ENCODE results near the gene PYGO1. TPM values are rescaled to one million over a fixed set of nuclear protein-coding genes. Genes with fewer than 3 reads are reported as not detected.

The PYGO1 gene
- total and polyA plus RNA-seq, 2 of the 8 experiments (the other 6 are each of a cell fraction or from before 2014, with no cell fraction given) = 0.50 to 1.1 TPM

GRCh38 chr15:55619783-55620182, 31.6 kb upstream of the PYGO1 start:
- CTCF ChIA-PET (ENCODE audit: partially characterized antibody) = interaction anchor here (0.9 to 1.6 kb wide), 4 partner anchors 17 to 180 kb away, joined by 3 to 6 read pairs (median 4); no protein-coding TSS in a partner anchor
- WGBS, 2 experiments (ENCODE audit: extremely low coverage in 1 of 2, insufficient coverage in 1 of 2, insufficient read length in 1 of 2, insufficient replicate concordance in 2 of 2, low coverage in 1 of 2, low lambda C conversion rate in 2 of 2, missing lambda C conversion rate in 1 of 2) = 80% methylated on average over 6 of the region's 6 CpGs; no CpG with 5 or more reads in 1 of the 2 experiments
- H3K79me1 ChIP-seq (ENCODE audit: low read depth, low read length) = no peaks in the 10 kb centered on the region
- TF ChIP-seq ZNF274 (IDR thresholded peaks at IDR 0.05; ENCODE audit: borderline replicate concordance, extremely low read depth, low read length) = no peak
- no peak for TF ChIP-seq CREB1 (IDR thresholded peaks at IDR 0.05)
- no peak for TF ChIP-seq KDM1A (IDR thresholded peaks at IDR 0.05; ENCODE audit: borderline replicate concordance, low read length)
- TF ChIP-seq TBP (IDR thresholded peaks at IDR 0.05; ENCODE audit: low read depth, low read length) = no peak
- no peak for TF ChIP-seq SP2 (IDR thresholded peaks at IDR 0.05; ENCODE audit: low read length)
- no peak for TF ChIP-seq PHF8 (conservative IDR thresholded peaks at IDR 0.05; ENCODE audit: low read depth, low read length)
- no peak for TF ChIP-seq USF2 (IDR thresholded peaks at IDR 0.05; ENCODE audit: low read length)
- TF ChIP-seq MAX (IDR thresholded peaks at IDR 0.05) = no peak
- TF ChIP-seq RNF2 (IDR thresholded peaks at IDR 0.05; ENCODE audit: borderline replicate concordance, low read depth, low read length, missing control alignments, poor library complexity, severe bottlenecking) = no peak
- no peak for TF ChIP-seq JUN (IDR thresholded peaks at IDR 0.05; ENCODE audit: low read depth, low read length)
- no peak for TF ChIP-seq TAF1 (IDR thresholded peaks at IDR 0.05; ENCODE audit: low read depth, low read length)
- TF ChIP-seq POLR2A (IDR thresholded peaks at IDR 0.05; ENCODE audit: control extremely low read depth in 1 of 2, low read depth in 2 of 2, low read length in 2 of 2) = no peak

More at GRCh38 chr15:55619783-55620182, 31.6 kb upstream of the PYGO1 start:
- Histone ChIP-seq H3K9ac (replicated peaks in 1 of 4; ENCODE audit: extremely low read depth in 1 of 4, low read depth in 3 of 4, low read length in 3 of 4) (no peak overlapping the region), H2BK20ac (ENCODE audit: low read length) (no peak overlapping the region), H2AK5ac (ENCODE audit: low read depth, low read length) (no peak overlapping the region), H3K18ac (ENCODE audit: extremely low read depth, low read length) (no peak overlapping the region), H2BK120ac (replicated peaks; ENCODE audit: low read depth, low read length) (no peak overlapping the region), H4K5ac (ENCODE audit: insufficient read length, low read depth, low read length) (no peak overlapping the region), H2BK12ac (ENCODE audit: low read depth, low read length) (no peak overlapping the region), H2BK15ac (ENCODE audit: low read length) (no peak overlapping the region), H3K23ac (ENCODE audit: insufficient read length) (no peak overlapping the region), H4K8ac (ENCODE audit: extremely low read depth, insufficient read depth, low read length) (no peak overlapping the region), H3K36me3 (ENCODE audit: control insufficient read depth in 2 of 4, insufficient read depth in 4 of 4, low read length in 3 of 4) (no peaks in the 10 kb centered on the region), H2BK5ac (ENCODE audit: low read depth, low read length) (no peak overlapping the region), H3K27me3 (replicated peaks in 1 of 4; ENCODE audit: control insufficient read depth in 3 of 4, extremely low read depth in 1 of 4, insufficient read depth in 3 of 4, low read length in 3 of 4) (no peaks in the 10 kb centered on the region), H3K27ac (ENCODE audit: low read depth, low read length) (no peak overlapping the region), H3K4me1 (replicated peaks in 1 of 4; ENCODE audit: control insufficient read depth in 3 of 4, insufficient read depth in 4 of 4, low read length in 3 of 4) (peaks cover 0 to 4% (median under 1%) of the 10 kb centered on the region in 4 experiments; a peak in 3 of 7 replicates), H4K91ac (replicated peaks; ENCODE audit: insufficient read length, low read length) (no peak overlapping the region), H3K4me2 (ENCODE audit: insufficient read depth in 1 of 2, low read depth in 2 of 2, low read length in 2 of 2) (no peak overlapping the region), H2AFZ (ENCODE audit: low read length) (no peak overlapping the region), H3K14ac (ENCODE audit: insufficient read length) (no peak overlapping the region), H3K4ac (replicated peaks; ENCODE audit: insufficient read length, low read depth, low read length) (no peak overlapping the region), H3K79me2 (ENCODE audit: control insufficient read depth in 1 of 2, insufficient read depth in 2 of 2, low read length in 2 of 2) (no peaks in the 10 kb centered on the region), H3K4me3 (ENCODE audit: extremely low read depth in 1 of 4, insufficient read depth in 2 of 4, low read depth in 3 of 4, low read length in 4 of 4) (no peak overlapping the region), H3K9me3 (ENCODE audit: insufficient read depth in 2 of 2, low read depth in 1 of 2, low read length in 1 of 2) (no peaks in the 10 kb centered on the region), H3K23me2 (ENCODE audit: low read depth, low read length) (no peaks in the 10 kb centered on the region), H3K56ac (replicated peaks; ENCODE audit: insufficient read length, low read depth, low read length) (no peak overlapping the region), H4K20me1 (replicated peaks in 1 of 2; ENCODE audit: control insufficient read depth in 1 of 2, insufficient read depth in 2 of 2, low read length in 2 of 2) (no peaks in the 10 kb centered on the region)
- DNase-seq (ENCODE audit: low read depth in 1 of 2, low spot score in 2 of 2) = no peak
- POLR2A ChIA-PET (ENCODE audit: partially characterized antibody) = no interaction called here
- no peak for FAIRE-seq
